ENCODE measurements around the gene SLC12A8.

Gene SLC12A8

GRCh38 chr3:125154110-125154509 is 58.4 kb downstream of the SLC12A8 start:
- no peak for DNase-seq (ENCODE audit: low read depth)

DNA sequence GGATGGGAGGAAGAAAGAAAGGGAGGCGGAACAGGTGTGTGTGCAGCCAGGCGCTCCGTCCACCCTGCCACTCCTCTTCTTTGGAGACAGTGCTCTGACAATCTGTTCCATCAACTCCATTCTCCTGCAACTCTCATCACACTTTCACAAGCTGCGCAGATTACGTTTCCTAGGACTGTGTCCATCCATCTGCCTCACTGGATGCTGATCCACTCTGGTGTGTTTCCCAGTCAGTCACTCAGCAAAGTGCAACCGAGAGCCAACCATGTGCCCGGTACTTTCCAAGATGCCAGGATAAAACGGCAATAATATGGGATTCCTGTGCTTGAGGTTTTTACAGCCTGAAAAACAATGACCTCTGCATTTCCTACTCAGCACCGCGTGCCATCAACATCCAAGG is 59.6 kb downstream of the SLC12A8 start:
- no peak for DNase-seq (ENCODE audit: low read depth)

- no peak for DNase-seq (ENCODE audit: low read depth)
Measured at GRCh38 chr3:125151916-125152315, 60.6 kb downstream of the SLC12A8 start.

DNA sequence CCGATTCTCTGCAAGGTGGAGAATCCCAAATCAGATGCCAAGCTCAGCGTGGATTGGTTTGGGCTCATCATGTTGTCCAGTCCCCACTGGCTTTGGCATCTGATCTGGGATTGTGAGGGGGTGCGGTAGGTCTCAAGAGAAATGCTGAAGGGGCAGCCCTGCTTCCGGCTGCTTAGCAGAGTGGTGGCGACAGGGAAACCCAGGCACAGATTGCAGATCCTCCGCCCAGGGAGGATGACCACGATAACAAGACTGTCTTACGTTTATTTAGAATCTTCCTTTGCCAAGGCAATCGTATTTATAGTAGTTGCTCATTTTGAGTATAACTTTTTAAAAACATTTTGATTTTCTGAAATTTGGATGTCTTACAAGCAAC is 61.1 kb downstream of the SLC12A8 start:
- no peak for DNase-seq (ENCODE audit: low read depth)

DNA sequence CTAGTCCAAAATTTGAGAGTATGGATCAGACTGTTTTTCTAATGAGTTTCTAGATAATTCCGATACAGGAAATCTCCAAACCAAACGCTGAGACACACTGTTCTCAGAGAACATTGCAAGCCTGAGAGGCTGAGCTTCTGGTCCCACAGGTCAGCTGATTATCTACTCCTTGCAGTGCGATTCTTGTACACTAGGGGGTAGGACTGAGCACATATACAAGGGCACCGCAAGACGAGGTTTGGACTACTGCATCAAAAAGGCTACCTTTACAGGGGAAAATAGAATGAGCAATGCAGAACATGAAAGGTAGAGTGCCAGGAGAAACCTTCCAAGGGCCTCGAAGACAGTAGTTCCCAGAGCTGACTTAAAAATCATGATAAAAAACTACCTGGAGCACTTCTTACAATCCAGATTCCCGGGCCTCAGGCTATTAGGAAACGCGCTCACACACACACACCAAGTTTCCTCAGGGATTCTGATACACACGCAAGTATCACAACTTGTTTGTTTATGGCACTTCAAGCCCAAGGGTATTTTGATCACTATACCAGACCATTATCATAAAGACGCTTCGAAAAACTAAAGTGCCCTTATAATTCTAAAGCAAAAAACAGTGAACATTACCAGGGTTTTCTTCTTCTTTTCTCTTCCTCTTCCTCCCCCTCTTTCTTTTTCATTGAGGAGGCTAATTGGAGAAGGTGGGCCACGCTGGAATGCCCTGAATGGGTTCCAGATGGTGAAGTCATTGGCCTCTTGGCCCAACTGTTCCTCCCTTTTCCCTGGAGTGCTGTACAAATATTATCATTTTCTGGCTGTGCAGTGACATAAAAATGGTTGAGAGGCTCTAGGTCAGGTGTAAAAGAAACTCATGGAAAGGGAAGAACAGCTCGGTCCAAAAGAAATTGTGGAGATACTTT is 61.8 kb downstream of the SLC12A8 start:
- no peak for DNase-seq (ENCODE audit: low read depth)

- no peak for DNase-seq (ENCODE audit: low read depth)
Measured at GRCh38 chr3:125149462-125149861, 63.1 kb downstream of the SLC12A8 start.

DNA sequence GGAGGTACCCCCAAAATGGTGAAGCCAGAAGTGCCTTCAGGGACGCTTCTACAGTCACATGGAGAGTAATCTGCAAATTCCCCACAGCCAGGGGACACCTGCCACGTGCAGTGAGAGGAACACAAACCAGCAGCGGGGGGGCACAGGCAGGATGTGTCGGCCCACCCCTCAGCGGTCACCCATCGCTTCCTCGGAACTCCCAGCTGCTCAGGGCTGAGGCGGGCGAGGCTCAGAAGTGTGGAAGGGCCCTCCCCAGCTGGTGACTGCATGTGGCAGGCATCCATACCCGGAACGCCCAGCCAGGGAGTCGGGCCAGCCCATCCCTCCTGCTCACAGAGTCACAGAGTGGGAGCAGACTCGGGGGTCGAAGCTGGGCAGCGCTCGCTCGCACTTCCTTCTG is 63.7 kb downstream of the SLC12A8 start:
- DNase-seq (ENCODE audit: low read depth), result no peak

DNA sequence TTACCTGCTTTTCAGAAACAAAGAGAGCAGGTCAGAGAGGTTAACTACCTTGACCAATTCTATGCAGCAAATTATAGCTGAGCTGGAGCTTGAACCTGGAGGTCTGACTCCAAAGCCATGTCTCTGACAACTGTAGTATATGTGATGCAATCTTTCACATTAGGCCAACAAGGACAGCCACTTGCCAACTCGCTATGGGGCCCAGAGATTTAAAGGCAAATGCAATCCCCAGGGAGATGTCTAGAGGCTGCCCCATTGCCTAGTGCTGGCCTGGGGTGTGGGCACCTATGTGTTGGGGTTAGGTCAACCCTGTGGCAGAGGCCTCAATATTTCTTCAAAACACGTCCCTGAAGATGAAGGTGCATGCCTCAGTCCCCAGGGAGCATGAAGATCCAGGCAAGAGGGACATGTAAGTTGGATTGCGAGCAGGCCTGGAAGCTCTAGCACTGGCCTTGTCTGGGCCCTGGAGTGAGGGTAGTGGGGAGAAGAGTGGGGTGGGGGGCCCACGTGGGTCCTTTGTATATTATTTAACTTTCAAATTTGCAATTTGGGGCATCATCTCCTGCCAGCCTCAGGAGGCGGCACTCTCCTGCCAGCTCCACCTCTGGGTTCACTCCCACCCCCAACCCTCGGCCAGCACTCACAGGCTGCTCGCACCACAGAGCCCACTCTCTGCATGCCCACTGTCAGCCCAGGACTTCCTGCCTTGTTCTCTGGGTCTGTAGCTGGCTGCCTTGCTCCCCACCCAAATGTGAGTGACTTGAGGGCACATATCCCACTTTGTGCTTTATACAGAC is 64.3 kb downstream of the SLC12A8 start:
- DNase-seq (ENCODE audit: low read depth), result no peak

DNA sequence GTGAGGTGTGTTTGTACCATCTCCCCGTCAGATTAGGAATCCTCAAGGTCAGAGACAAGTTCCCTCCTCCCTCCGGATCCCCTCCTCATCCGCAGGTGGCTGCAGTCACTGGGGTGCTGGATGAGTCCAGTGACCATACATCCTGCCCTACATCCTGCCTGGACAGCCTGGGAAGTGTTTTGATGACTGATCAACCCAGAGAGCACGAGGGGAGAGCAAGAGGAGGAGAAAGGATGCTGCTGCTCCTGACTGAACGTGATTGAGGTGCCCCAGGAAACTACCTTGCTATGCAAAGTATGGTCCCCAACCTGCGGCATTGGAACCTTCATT is 65.1 kb downstream of the SLC12A8 start:
- DNase-seq (ENCODE audit: low read depth), result no peak

DNA sequence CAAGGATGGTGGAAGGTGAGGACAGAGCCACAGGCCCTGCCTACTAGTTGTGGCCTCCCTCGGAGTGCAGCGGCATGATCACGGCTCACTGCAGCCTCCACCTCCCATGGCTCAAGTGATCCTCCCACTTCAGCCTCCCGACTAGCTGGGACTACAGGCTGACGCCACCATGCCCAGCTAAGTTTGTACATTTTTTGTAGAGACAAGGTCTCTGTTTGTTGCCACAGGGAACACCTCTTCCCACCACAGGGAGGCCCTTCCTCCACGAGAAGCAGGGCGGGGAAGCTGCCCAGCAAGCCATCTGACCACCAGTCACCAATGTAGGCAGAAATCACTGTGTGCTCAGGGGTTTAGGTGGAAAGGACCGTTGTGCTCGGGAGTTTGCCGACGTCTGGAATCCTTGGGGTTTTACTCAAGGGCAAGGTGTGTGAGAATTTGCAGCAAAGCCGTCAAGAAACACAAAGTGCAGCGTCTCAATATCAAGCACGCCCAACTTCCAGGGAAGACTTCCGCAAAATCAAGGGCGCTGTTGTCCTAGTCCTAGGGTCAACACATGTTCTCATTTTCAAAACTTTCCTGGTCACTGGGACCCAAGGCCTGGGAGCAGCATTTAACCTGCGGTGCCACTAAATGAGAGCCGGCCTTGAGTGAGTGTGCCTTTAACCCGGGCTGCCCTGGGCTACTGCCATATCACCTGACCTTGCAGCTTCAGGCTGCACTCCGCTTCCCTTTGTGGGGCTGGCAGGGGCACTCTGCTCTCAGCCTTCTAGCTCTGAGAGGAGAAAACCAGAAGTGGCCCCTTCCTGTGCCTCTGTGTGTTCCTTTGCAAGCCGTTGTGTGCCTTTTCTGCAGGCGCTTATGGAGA is 65.7 kb downstream of the SLC12A8 start:
- no peak for DNase-seq (ENCODE audit: low read depth)

DNA sequence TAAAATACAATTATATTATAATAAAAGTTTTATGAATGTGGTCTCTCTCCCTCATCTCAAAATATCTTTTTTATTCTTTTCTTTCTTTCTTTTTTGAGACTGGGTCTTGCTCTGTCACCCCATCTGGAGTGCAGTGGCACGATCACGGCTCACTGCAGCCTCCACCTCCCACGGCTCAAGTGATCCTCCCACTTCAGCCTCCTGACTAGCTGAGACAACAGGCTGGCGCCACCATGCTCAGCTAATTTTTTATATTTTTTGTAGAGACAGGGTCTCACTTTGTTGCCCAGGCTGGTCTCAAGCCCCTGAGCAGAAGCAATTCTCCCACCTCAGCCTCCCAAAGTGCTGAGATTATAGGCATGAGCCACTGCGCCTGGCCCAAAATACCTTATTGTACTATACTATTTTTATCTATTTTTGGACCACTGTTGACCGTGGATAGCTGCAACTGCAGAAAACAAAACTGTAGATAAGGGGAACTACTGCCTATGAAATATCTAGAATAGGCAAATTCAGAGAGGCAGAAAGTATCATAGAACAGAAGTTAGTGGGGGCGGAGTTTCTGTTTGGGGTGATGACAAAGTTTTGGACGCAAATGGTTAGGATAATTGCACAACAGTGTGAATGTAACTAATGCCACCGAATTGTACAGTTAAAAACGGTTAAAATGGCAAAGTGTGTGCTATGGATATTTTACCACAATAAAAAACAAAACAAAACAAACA is 66.6 kb downstream of the SLC12A8 start:
- DNase-seq (ENCODE audit: low read depth), result no peak

DNA sequence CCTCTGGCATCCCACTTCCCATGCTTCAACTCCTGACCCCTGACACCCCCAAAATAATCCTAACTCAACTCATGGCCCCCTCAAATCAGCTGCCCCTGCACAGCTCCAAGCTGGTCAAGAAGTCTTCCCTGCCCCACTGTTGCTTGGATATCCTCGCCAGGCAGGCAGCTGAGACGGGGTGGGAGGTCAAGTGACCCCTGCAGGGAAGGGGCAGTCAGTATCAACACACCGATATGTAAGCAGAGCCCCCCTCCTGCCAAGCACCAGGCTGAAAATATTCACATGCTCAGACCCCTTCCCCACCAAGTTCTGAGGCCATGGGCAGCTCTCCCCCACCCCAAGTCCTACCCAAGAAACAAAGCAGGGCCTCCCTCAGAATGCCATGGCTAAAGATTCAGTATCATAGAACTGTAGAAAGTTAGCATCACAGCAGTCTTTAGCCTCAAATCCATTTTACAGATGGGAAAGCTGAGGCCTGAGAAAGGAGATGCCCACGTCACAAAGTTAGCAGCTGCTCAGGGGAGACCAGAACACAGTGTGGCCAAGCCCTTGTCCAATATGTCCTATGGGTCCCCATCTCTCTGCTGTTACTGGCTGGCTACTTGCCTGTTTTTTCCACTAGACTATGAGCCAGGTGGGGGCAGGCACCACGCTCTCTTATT is 67.8 kb downstream of the SLC12A8 start:
- no peak for DNase-seq (ENCODE audit: low read depth)

DNA sequence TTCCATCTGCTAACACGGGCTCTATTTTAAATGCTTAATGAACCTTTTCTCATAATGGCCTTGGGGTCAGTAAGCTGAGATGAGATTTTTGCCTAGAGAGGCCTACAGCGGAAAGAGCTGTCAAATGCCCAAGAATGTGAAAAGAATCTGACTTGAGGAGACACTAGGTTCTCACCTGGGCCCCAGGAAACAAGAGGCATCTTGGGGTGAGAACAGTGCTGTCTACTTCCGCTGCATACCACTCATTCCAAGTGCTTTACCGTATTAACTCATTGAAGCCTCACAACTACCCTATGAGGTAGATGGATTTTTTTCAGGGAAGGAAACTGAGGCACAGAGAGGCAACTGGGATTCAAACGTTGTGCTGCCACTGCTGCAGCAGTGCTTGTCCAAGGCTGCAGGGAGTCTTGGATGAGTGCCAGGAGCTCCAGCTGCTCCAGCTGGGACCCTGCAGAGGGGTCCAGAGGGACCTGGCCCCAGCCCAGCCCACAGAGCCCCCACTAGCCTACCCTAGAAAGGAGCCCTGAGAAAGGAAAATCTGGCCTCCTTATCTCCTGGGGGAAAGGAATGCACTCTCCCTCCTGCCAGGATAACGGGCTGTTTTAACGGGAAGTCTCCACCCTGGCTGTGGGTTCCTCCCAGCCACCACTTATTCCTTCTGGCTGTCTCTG is 68.4 kb downstream of the SLC12A8 start:
- DNase-seq (ENCODE audit: low read depth), result no peak

DNA sequence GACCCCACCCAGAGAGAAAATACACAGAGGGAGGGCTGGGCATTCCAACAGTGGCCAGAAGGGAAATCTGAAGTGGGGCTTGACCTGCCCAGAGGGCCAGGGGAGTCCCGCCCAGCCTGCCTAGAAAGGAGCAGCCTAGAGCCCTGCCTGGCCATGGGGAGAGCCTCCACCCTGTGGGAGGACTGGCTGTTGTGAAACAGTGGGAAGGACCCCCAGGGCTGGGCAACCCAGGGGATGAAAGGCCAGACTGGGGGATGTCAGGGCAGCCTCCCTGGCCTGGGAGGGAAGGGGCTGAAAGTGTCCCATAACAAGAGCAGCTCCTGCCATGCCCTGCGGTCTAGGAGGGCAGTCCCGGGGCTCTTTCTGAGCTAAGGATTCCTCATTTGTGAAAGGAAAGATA is 69.0 kb downstream of the SLC12A8 start:
- DNase-seq (ENCODE audit: low read depth), result no peak

DNA sequence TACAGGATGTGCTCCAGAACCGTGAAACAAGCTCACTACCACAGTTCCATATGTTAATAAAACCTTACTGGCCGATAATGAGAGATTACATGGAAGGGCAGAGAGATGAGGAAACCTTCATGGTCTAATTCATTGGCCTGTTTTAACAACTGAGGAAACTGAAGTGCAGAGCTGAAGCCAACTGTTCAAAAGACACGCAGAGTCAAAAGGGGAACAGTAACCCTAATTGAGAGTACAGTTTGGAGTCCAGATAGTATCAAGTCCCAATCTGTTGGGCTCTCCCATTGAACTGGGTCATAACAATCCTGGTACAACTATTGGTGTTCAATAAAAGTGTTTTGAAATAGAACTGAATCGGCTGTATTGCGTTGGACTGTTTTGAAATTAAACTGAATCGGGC is 69.6 kb downstream of the SLC12A8 start:
- no peak for DNase-seq (ENCODE audit: low read depth)

- DNase-seq (ENCODE audit: low read depth), result no peak
Measured at GRCh38 chr3:125142420-125142778, 70.1 kb downstream of the SLC12A8 start.

DNA sequence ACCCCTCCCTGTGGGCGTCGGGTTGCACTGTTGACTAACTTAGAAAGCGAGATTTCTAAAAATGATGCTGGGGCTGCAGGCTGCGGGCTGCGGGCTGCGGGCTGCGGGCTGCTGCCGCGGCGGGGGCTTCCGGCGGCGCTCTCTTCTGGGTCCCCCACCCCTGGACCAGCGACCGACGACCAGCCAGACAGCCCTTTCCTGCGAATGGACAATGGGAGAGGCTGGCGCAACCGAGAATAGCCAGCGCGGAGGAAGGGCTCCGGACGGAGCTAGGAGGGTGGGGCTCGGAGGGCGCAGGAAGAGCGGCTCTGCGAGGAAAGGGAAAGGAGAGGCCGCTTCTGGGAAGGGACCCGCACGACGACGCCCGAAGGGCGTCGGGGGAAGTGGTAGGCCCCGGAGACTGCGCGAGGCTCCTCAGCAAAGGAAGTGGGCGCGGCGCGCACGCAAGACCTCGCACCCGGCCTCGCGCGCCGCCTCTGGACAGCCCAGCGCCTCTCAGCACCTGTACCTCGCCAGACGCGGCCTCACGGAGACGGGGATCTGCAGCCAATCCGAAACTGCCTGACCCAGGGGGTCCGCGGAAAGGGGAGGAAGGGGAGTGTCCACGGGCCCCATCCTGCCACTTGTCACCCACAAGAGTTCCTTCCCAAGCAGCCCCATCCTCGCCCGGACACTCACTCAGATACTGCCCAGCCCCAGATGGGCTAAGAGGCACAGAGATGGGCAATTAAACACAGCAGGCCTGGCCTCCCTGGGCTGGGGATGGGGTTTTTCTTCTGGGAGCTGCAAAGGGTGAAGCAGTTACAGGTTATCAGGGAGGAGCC is 70.7 kb downstream of the SLC12A8 start:
- DNase-seq (ENCODE audit: low read depth), result peak; percentile 50

GRCh38 chr3:125140818-125141595 is 71.5 kb downstream of the SLC12A8 start:
- DNase-seq (ENCODE audit: low read depth), result no peak
